Adrenal gland (tissue), 12 donors: Measurements from ENCODE around the gene UBE2N. TPM values are rescaled to one million over a fixed set of nuclear protein-coding genes. Genes with fewer than 3 reads are reported as not detected.

ENCODE experiments used
- DNase-seq, 7 donors: peaks; one replicate each; pipeline ENCODE4 v3.0.0-alpha.2; 2019 to 2020
- H3K27ac ChIP-seq, 5 donors: fragments of 200-600 bp; sonication (generic) in 4 of 5; 1 replicate in 3 of 5; 2 replicates in 2 of 5; pipeline versions ENCODE4 v1.5.1 to v1.8.0; 2016 to 2020; ENCODE audit warnings: mild to moderate bottlenecking in 1 of 5
- H3K27me3 ChIP-seq: fragments of 200-600 bp; 2 replicates; pipeline ENCODE4 v1.8.0; 2021
- H3K36me3 ChIP-seq, 2 donors: fragments of 200-600 bp; replicated peaks in 1 of 2; 1 replicate in 1 of 2; 2 replicates in 1 of 2; pipeline versions ENCODE4 v1.5.1 to v1.8.0; 2018 to 2022
- H3K4me1 ChIP-seq, 2 donors: fragments of 200-600 bp; replicated peaks in 1 of 2; 1 replicate in 1 of 2; 2 replicates in 1 of 2; pipeline versions ENCODE4 v1.5.1 to v1.8.0; 2018 to 2021
- H3K4me3 ChIP-seq, 4 donors: fragments of 200-600 bp; sonication (generic) in 3 of 4; one replicate each; pipeline ENCODE4 v1.5.1; 2016 to 2018
- H3K9me3 ChIP-seq, 3 donors: fragments of 200-600 bp; sonication (generic) in 1 of 3; replicated peaks in 1 of 3; 1 replicate in 2 of 3; 2 replicates in 1 of 3; pipeline versions ENCODE4 v1.5.1 to v1.8.0; 2016 to 2021
- CTCF ChIP-seq, 6 experiments: fragments of 450-650 bp in 4 of 6; fragments of 200-600 bp in 2 of 6; sonication (generic) in 1 of 6; IDR thresholded peaks; 1 replicate in 5 of 6; 2 replicates in 1 of 6; pipeline versions ENCODE4 v1.5.1 to v1.8.0; 2016 to 2021; ENCODE audit warnings: antibody characterized with exemption in 6 of 6, mild to moderate bottlenecking in 2 of 6, moderate library complexity in 1 of 6
- POLR2A ChIP-seq, 2 donors: fragments of 450-650 bp; IDR thresholded peaks; one replicate each; pipeline ENCODE4 v1.6.1; 2017; ENCODE audit warnings: antibody characterized with exemption in 2 of 2, mild to moderate bottlenecking in 2 of 2, moderate library complexity in 1 of 2
- WGBS, 4 donors: extraction: QIAGEN DNeasy Blood & Tissue Kit in 2 of 4; methylation state at CpG; one replicate each; pipeline versions ENCODE4 v1.1.5 to v1.1.7; 2013 to 2017; 5-methylcytosine and 5-hydroxymethylcytosine counted together
- intact Hi-C, 2 donors: fragments of 100-400 bp; cut with DNase I; formaldehyde crosslinking; loops; one replicate each; pipeline versions ENCODE4 v1.14.1 to v1.15.0; 2022 to 2023
- polyA plus RNA-seq, 3 donors: library from polyadenylated mRNA; stranded (reverse); fragments of 200-250 nt in 2 of 3; fragments of 350-450 nt in 1 of 3; fragmentation: Illumina TruSeq in 1 of 3; extraction: RNeasy Lipid Tissue Mini Kit (QIAGEN cat#74804) in 1 of 3; gene quantifications; one replicate each; pipeline ENCODE4 v1.2.3, GENCODE V29; 2013 to 2014
- total RNA-seq, 9 donors: library from RNA; depleted of rRNA in 4 of 9; stranded (reverse); fragments of >200 nt in 4 of 9; fragments of 120-200 nt in 1 of 9; fragmentation: NEBNext Ultra II Directional in 1 of 9; extraction: Animal tissue kit (Norgen Biotek cat#: 25700) in 1 of 9; gene quantifications; one replicate each; pipeline versions ENCODE4 v1.1.0 to v1.2.4, GENCODE V29; 2013 to 2023
- donor health status: healthy with polysubstance abuse.
- donor health status: Bipolar disorder and iron deficiency.
- donor health status: DM: yes; HTN: yes; CAD: no.
- donor health status: DM: no; HTN: no; CAD: no.
- donor health status: DM: no; HTN: no; CAD: no.
- donor health status: DM: yes; HTN: yes; CAD: no.

The UBE2N gene
- total and polyA plus RNA-seq, 12 donors: 22.1 to 186 (median 68.5) TPM

GRCh38 chr12:93363841-93364297, 77.9 kb downstream of the UBE2N start:
- WGBS, 4 donors: 55 to 78% (median 74%) methylated on average over 3 of the region's 3 CpGs
- no peaks in the 10 kb centered on the region for H3K36me3 ChIP-seq

GRCh38 chr12:93361151-93361919, 80.4 kb downstream of the UBE2N start:
- Histone ChIP-seq H3K36me3 (no peaks in the 10 kb centered on the region), H3K27ac (no peak overlapping the region), H3K27me3 (no peaks in the 10 kb centered on the region), H3K4me3 (no peak overlapping the region), H3K9me3 (no peaks in the 10 kb centered on the region), H3K4me1 (peaks cover 0 to 10% of the 10 kb centered on the region in 2 donors)
- intact Hi-C loops: no loop called here
- 83 to 92% (median 89%) methylated on average over 5 of the region's 5 CpGs for WGBS, 4 donors
- DNase-seq: no peak
- TF ChIP-seq POLR2A (IDR thresholded peaks at IDR 0.05): no peak
- no peak for TF ChIP-seq CTCF (IDR thresholded peaks at IDR 0.05)

More at GRCh38 chr12:93363841-93364297, 77.9 kb downstream of the UBE2N start:
- no peak overlapping the region for H3K27ac ChIP-seq
- H3K9me3 ChIP-seq: no peaks in the 10 kb centered on the region
- no peaks in the 10 kb centered on the region for H3K27me3 ChIP-seq
- no peak for DNase-seq
- intact Hi-C loops: no loop called here
- TF ChIP-seq POLR2A (IDR thresholded peaks at IDR 0.05): no peak
- H3K4me1 ChIP-seq: peaks cover 0 to 7% of the 10 kb centered on the region in 2 donors
- H3K4me3 ChIP-seq: no peak overlapping the region

- Histone ChIP-seq H3K4me3 (no peak overlapping the region), H3K9me3 (no peaks in the 10 kb centered on the region), H3K27ac (no peak overlapping the region), H3K4me1 (peaks cover 0 to 10% of the 10 kb centered on the region in 2 donors), H3K36me3 (no peaks in the 10 kb centered on the region), H3K27me3 (no peaks in the 10 kb centered on the region)
- intact Hi-C loops: no loop called here
- DNase-seq: no peak
- 63 to 80% (median 75%) methylated on average over 2 of the region's 2 CpGs for WGBS, 4 donors
- TF ChIP-seq POLR2A (IDR thresholded peaks at IDR 0.05) (no peak), CTCF (IDR thresholded peaks at IDR 0.05) (no peak)
These were observed 81.1 kb downstream of the UBE2N start for GRCh38 chr12:93360688-93361087.

- Histone ChIP-seq H3K27me3 (no peaks in the 10 kb centered on the region), H3K36me3 (no peaks in the 10 kb centered on the region), H3K4me3 (no peak overlapping the region), H3K4me1 (peaks cover 0 to 10% of the 10 kb centered on the region in 2 donors), H3K27ac (peak overlapping the region in 1 of 5 donors; percentile 9), H3K9me3 (no peaks in the 10 kb centered on the region)
- no peak for DNase-seq
- intact Hi-C loops: no loop called here
- WGBS, 4 donors: 87 to 100% (median 95%) methylated on average over 2 of the region's 2 CpGs
- TF ChIP-seq CTCF (IDR thresholded peaks at IDR 0.05) (no peak), POLR2A (IDR thresholded peaks at IDR 0.05) (no peak)
These were observed 82.9 kb downstream of the UBE2N start for GRCh38 chr12:93358821-93359220.

- Histone ChIP-seq H3K36me3 (no peaks in the 10 kb centered on the region), H3K4me1 (peaks cover 0 to 10% of the 10 kb centered on the region in 2 donors), H3K4me3 (no peak overlapping the region), H3K9me3 (no peaks in the 10 kb centered on the region), H3K27me3 (no peaks in the 10 kb centered on the region), H3K27ac (no peak overlapping the region)
- intact Hi-C loops: no loop called here
- no peak for DNase-seq
- 93 to 98% (median 96%) methylated on average over 2 of the region's 2 CpGs for WGBS, 4 donors
- TF ChIP-seq POLR2A (IDR thresholded peaks at IDR 0.05) (no peak), CTCF (IDR thresholded peaks at IDR 0.05) (no peak)
These were observed 83.7 kb downstream of the UBE2N start for GRCh38 chr12:93358058-93358457.
